Activated naive CD8-positive, alpha-beta T cell treated with anti-CD3 and anti-CD28 coated beads, Interleukin-2, amount 10 ng/mL, durations not matched to agents 7 days and 5 days (primary cell): ENCODE data around the gene CTIF. TPM values are rescaled to one million over a fixed set of nuclear protein-coding genes. Genes with fewer than 3 reads are reported as not detected.

ENCODE experiments used
- ATAC-seq: fragments of 150-1000 bp; cut with Tn5 transposase; one replicate; pipeline ENCODE4 v1.10.0; 2021; ENCODE audit warnings: low read depth, moderate library complexity
- POLR2A ChIA-PET: fragments of 350-600 bp; sonication (Branson Sonifier 250); formaldehyde crosslinking; loops from one replicate; lab custom pipeline; 2021; ENCODE audit warnings: antibody characterized with exemption; lab: Charles Lee
- DNase-seq: peaks from one replicate; pipeline ENCODE4 v3.0.0; 2021
- H3K27ac Mint-ChIP-seq: one replicate; pipeline ENCODE4 v1.8.0; 2022; ENCODE audit warnings: mild to moderate bottlenecking, mixed read lengths
- H3K27me3 Mint-ChIP-seq: one replicate; pipeline ENCODE4 v1.8.0; 2022; ENCODE audit warnings: mild to moderate bottlenecking, moderate library complexity, mixed read lengths
- H3K36me3 Mint-ChIP-seq: one replicate; pipeline ENCODE4 v1.8.0; 2021; ENCODE audit warnings: mild to moderate bottlenecking, mixed read lengths
- H3K4me1 Mint-ChIP-seq: one replicate; pipeline ENCODE4 v1.8.0; 2021; ENCODE audit warnings: mixed read lengths
- H3K4me3 Mint-ChIP-seq: one replicate; pipeline ENCODE4 v1.8.0; 2022; ENCODE audit warnings: mild to moderate bottlenecking, moderate library complexity, mixed read lengths
- H3K9me3 Mint-ChIP-seq: one replicate; pipeline ENCODE4 v1.8.0; 2021; ENCODE audit warnings: mixed read lengths
- microRNA-seq: library from miRNA; unstranded; fragments of <30 nt; microRNA quantifications from one replicate; pipeline ENCODE4 v1.2.0, GENCODE V29; 2022
- total RNA-seq, 2 experiments: library from RNA; stranded (reverse); gene quantifications; one replicate each; pipeline ENCODE4 v1.2.3, GENCODE V29; 2021

CTIF gene
- total RNA-seq, 2 experiments from 2014 or later = 2.4 to 3.0 TPM

DNA sequence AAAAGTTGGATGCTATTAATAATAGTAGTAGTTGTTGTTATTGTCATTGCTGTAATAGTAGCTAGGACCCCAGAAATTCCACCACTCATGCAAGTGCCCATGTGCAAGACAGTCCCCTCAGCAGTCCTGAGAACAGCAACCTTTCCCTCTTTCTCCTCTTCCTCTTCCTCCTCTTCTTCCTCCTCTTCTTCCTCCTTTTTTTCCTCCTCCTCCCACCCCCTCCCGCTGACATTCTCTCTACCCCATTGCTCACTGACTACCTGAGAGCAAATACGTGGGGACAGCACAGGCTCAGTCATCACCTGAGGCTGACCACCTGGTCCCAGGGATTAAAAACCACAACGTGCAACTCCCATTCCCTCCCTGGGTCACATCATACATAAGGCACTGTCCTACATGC is 370.1 kb downstream of the CTIF start:
- H3K9me3 Mint-ChIP-seq = peaks cover 12% of the 10 kb centered on the region
- POLR2A ChIA-PET = interaction anchor here (0.7 to 0.9 kb wide), 2 partner anchors 15 to 66 kb away, joined by 3 read pairs; no protein-coding TSS in a partner anchor
- ATAC-seq (no peak), DNase-seq (no peak)
- H3K4me3 Mint-ChIP-seq = peak overlapping the region; percentile 12
- peaks cover 23% of the 10 kb centered on the region for H3K4me1 Mint-ChIP-seq
- H3K27me3 Mint-ChIP-seq = peaks cover 8% of the 10 kb centered on the region
- H3K27ac Mint-ChIP-seq = peak overlapping the region; percentile 75
- peaks cover 12% of the 10 kb centered on the region for H3K36me3 Mint-ChIP-seq

DNA sequence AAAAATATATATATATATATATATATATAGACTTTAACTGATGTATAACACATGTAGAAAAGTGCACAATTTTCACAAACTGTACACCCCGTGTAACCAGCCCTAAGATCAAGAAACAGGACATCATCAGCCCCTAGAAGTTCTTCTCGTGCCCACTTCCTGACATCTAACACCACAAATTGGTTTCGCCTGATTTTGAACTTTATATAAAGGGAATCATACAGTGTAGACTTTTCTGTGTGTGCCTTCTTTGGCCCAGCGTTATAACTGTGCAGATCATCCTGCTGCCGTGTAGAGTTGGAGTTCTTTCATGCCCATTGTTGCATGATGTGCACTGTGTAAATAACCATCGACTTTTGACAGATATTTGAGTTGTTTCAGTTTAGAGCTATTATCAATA is 370.9 kb downstream of the CTIF start:
- Mint-ChIP-seq H3K4me1 (peaks cover 27% of the 10 kb centered on the region), H3K9me3 (peaks cover 5% of the 10 kb centered on the region), H3K27ac (peak overlapping the region; percentile 40), H3K4me3 (peak overlapping the region; percentile 44), H3K27me3 (peaks cover 7% of the 10 kb centered on the region), H3K36me3 (peaks cover 9% of the 10 kb centered on the region)
- ATAC-seq = peak; percentile 84
- POLR2A ChIA-PET = interaction anchor here (0.9 kb wide), 1 partner anchor 67 kb away, joined by 3 read pairs; no protein-coding TSS in a partner anchor
- no peak for DNase-seq

DNA sequence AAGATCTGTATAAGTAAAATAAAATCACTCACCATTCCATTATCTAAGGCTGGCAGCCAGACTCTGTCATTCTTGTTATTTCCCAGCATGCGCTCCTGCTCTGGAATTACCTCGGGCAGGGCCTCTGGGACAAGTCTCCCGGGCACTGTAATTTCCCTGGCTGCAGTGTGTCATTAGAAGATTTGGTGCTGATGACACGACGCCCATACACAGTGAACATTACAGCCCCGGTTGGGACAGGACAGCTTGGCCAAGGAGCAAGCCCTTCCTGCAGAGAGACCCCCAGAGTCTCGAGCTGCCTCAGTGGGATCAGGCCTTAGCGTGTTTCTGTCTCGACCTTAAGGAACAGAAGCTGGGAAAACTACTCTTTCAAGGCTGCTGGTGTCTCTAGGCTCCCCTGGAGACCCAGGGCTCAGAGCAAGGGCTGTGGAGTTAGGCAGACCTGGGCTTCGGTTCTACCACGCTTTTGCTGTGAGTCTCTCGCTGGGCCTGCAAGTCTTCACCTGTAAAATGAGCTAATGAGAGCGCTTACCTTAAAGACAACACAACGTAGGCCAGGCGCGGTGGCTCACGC is 372.2 kb downstream of the CTIF start:
- POLR2A ChIA-PET = interaction anchor here (1.3 kb wide), 1 partner anchor 30 kb away, joined by 3 read pairs; no protein-coding TSS in a partner anchor
- no peaks in the 10 kb centered on the region for H3K9me3 Mint-ChIP-seq
- no peak overlapping the region for H3K27ac Mint-ChIP-seq
- H3K36me3 Mint-ChIP-seq = peaks cover 3% of the 10 kb centered on the region
- DNase-seq (no peak), ATAC-seq (no peak)
- no peak overlapping the region for H3K4me3 Mint-ChIP-seq
- peaks cover 2% of the 10 kb centered on the region for H3K27me3 Mint-ChIP-seq
- peaks cover 35% of the 10 kb centered on the region for H3K4me1 Mint-ChIP-seq

Small RNA genes lying within 50 kb of the gene (microRNA-seq; reads per million reads assigned to microRNA genes)
- not detected for gene MIR4743

Other genes starting within 250 kb of the CTIF start
- gene ZBTB7C, start 129.6 kb upstream of the CTIF start, total RNA-seq = not detected